Measurements from ENCODE around the gene CHD3.

DNA sequence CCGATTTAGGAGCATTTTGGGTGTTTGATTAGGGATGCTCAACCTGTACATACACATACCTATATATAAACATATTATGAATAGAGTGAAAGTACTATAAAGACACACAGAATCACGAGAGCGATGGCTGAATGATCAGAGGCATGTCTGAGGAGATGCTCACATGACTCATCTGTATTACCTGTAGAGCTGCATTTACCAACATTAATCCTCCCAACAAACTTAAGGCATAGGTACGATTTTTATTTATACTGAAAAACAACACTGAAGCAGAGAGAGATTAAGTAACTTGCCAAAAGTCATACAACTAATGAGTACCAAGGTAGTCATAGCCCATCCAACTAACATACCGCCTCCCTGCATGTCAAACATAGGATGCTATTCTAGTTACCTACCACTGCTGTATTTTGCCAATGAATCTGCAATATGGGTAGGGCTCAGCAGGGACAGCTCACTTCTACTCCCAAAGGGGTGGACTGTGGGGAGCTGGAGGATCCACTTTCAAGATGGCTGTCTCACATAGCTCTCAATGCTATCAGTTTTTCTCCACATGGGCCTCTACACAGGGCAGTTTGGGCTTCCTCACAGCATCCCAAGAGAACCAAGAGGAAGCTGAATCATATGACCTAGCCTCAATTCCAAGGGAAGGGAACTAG lies 23.5 kb upstream of the CHD3 start:
- TF ChIP-seq, protein P1, sequence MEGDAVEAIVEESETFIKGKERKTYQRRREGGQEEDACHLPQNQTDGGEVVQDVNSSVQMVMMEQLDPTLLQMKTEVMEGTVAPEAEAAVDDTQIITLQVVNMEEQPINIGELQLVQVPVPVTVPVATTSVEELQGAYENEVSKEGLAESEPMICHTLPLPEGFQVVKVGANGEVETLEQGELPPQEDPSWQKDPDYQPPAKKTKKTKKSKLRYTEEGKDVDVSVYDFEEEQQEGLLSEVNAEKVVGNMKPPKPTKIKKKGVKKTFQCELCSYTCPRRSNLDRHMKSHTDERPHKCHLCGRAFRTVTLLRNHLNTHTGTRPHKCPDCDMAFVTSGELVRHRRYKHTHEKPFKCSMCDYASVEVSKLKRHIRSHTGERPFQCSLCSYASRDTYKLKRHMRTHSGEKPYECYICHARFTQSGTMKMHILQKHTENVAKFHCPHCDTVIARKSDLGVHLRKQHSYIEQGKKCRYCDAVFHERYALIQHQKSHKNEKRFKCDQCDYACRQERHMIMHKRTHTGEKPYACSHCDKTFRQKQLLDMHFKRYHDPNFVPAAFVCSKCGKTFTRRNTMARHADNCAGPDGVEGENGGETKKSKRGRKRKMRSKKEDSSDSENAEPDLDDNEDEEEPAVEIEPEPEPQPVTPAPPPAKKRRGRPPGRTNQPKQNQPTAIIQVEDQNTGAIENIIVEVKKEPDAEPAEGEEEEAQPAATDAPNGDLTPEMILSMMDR (tag by site-specific recombination; IDR thresholded peaks at IDR 0.05): no peak
- TF ChIP-seq, protein P2, sequence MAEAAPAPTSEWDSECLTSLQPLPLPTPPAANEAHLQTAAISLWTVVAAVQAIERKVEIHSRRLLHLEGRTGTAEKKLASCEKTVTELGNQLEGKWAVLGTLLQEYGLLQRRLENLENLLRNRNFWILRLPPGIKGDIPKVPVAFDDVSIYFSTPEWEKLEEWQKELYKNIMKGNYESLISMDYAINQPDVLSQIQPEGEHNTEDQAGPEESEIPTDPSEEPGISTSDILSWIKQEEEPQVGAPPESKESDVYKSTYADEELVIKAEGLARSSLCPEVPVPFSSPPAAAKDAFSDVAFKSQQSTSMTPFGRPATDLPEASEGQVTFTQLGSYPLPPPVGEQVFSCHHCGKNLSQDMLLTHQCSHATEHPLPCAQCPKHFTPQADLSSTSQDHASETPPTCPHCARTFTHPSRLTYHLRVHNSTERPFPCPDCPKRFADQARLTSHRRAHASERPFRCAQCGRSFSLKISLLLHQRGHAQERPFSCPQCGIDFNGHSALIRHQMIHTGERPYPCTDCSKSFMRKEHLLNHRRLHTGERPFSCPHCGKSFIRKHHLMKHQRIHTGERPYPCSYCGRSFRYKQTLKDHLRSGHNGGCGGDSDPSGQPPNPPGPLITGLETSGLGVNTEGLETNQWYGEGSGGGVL (tag by site-specific recombination; IDR thresholded peaks at IDR 0.05): no peak
- TF ChIP-seq ZNF561 (tag by site-specific recombination; IDR thresholded peaks at IDR 0.05; ENCODE audit: borderline replicate concordance) (no peak), BCL11A (tag by site-specific recombination; IDR thresholded peaks at IDR 0.05; ENCODE audit: low read depth) (no peak), ZEB2 (tag by site-specific recombination; IDR thresholded peaks at IDR 0.05) (no peak), ZNF548 (tag by site-specific recombination; IDR thresholded peaks at IDR 0.05) (no peak), ZNF391 (tag by site-specific recombination; IDR thresholded peaks at IDR 0.05; ENCODE audit: borderline replicate concordance, low read depth) (no peak), ZNF26 (tag by site-specific recombination; IDR thresholded peaks at IDR 0.05) (no peak), ZNF2 (tag by site-specific recombination; IDR thresholded peaks at IDR 0.05) (no peak)
- TF ChIP-seq, protein P3, sequence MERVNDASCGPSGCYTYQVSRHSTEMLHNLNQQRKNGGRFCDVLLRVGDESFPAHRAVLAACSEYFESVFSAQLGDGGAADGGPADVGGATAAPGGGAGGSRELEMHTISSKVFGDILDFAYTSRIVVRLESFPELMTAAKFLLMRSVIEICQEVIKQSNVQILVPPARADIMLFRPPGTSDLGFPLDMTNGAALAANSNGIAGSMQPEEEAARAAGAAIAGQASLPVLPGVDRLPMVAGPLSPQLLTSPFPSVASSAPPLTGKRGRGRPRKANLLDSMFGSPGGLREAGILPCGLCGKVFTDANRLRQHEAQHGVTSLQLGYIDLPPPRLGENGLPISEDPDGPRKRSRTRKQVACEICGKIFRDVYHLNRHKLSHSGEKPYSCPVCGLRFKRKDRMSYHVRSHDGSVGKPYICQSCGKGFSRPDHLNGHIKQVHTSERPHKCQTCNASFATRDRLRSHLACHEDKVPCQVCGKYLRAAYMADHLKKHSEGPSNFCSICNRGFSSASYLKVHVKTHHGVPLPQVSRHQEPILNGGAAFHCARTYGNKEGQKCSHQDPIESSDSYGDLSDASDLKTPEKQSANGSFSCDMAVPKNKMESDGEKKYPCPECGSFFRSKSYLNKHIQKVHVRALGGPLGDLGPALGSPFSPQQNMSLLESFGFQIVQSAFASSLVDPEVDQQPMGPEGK (tag by site-specific recombination; IDR thresholded peaks at IDR 0.05): no peak
